Measurements from ENCODE around the gene ZFP57. TPM values are rescaled to one million over a fixed set of nuclear protein-coding genes. Genes with fewer than 3 reads are reported as not detected.
A peak's percentile ranks its signal among the peaks of the same experiment; 100 is the strongest.

Gene ZFP57
- total RNA-seq, 1 experiment from 2014 or later: 0.83 TPM

DNA sequence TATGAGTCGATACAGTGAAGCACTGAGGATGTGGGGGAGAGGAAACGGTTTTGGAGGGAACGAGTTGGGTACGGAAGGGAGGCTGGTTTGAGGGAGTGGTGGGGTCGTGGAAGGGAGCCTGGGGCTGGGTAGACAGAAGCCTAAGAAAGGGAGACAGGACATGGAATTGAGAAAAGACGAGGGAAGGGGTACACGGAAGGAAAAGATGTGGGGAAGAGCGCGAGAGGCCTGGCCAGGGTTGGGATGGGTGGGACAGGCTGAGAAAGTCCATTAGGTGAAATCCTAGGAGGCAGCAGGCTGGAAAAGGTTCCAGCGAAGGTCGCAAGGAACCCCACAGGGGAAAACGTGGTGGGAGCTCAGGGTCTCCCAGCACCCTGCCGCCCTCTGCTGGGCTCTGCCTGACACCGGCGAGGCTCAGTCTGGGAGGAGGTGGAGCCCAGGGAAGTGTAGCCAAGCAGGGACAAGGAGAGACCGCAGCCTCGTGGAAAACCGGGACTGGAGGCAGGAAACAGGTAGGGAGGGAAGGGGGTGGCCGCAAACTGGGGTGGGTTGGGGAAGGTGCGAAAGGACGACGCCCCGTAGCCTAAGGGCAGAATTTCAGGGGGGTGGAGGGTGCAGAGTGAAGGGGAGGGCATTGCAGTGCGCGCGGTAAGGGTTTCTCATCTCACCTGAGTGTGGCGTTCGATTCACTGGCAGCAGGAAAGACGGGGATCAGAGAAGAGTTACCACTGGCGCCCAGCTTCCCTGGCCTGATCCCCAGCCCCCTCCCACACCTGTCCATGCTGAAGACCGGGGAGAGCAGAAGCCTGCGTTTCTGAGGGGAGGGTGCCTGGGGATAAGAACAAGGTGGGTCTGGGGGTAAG, 52.3 kb downstream of the ZFP57 start:
- Mint-ChIP-seq H3K4me1 (ENCODE audit: low read depth, unreplicated experiment) (peaks cover 32% of the 10 kb centered on the region), H3K27ac (ENCODE audit: unreplicated experiment) (peak overlapping the region; percentile 32), H3K27me3 (ENCODE audit: unreplicated experiment) (no peaks in the 10 kb centered on the region), H3K9me3 (ENCODE audit: low read depth, unreplicated experiment) (no peaks in the 10 kb centered on the region), H3K4me3 (ENCODE audit: low read depth, unreplicated experiment) (peak overlapping the region; percentile 70), H3K36me3 (ENCODE audit: insufficient read depth, unreplicated experiment) (peaks cover 35% of the 10 kb centered on the region)
- BruUV-seq (replicated peaks): no TSS peak
- CTCF ChIA-PET: interaction anchor here (0.7 to 1.6 kb wide), 7 partner anchors 19 to 977 kb away, joined by 3 to 6 read pairs (median 5); no protein-coding TSS in a partner anchor
- DNase-seq: peak; percentile 86
- intact Hi-C loops (cut with micrococcal nuclease; ENCODE audit: unreplicated experiment): loop anchor here (1.0 kb wide), 1 partner anchor 252 kb away; no protein-coding TSS in a partner anchor
- TF ChIP-seq, protein P1, sequence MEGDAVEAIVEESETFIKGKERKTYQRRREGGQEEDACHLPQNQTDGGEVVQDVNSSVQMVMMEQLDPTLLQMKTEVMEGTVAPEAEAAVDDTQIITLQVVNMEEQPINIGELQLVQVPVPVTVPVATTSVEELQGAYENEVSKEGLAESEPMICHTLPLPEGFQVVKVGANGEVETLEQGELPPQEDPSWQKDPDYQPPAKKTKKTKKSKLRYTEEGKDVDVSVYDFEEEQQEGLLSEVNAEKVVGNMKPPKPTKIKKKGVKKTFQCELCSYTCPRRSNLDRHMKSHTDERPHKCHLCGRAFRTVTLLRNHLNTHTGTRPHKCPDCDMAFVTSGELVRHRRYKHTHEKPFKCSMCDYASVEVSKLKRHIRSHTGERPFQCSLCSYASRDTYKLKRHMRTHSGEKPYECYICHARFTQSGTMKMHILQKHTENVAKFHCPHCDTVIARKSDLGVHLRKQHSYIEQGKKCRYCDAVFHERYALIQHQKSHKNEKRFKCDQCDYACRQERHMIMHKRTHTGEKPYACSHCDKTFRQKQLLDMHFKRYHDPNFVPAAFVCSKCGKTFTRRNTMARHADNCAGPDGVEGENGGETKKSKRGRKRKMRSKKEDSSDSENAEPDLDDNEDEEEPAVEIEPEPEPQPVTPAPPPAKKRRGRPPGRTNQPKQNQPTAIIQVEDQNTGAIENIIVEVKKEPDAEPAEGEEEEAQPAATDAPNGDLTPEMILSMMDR (IDR thresholded peaks at IDR 0.05; ENCODE audit: unreplicated experiment): peak; percentile 69

DNA sequence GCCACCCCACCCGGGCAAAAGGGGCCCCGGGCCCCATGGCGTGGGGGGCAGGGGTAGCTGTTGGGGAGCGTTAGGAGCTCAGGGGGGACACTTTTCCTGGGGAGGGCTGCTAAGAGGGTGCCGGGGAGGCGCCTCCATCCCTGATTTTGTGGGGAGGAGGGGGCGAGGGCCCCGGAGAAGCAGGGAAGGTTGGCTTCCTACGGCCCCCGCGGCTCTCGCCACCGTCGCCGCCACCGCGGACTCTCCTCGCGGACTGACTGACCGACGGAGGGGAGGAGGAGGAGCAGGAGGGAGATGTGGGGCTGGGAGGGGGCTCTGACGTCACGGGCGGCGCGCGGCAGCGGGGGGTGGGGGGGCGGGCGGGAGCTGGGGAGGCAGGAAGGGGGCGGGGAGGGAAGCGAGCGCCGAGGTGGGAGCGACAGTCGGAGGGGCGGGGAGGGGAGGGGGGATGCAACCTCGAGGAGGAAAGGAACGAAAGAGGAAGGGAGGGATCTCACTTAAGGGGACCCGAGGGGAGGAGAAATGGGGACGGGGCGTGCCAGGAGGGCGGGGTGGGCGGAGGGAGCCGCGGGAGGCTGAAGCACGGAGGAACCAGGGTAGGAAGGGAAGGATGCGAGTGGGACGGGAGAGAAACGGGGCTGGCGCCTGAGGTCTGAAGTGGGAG, 53.1 kb downstream of the ZFP57 start:
- Mint-ChIP-seq H3K9me3 (ENCODE audit: low read depth, unreplicated experiment) (no peaks in the 10 kb centered on the region), H3K4me3 (ENCODE audit: low read depth, unreplicated experiment) (peak overlapping the region; percentile 70), H3K27me3 (ENCODE audit: unreplicated experiment) (no peaks in the 10 kb centered on the region), H3K27ac (ENCODE audit: unreplicated experiment) (peak overlapping the region; percentile 32), H3K36me3 (ENCODE audit: insufficient read depth, unreplicated experiment) (peaks cover 28% of the 10 kb centered on the region), H3K4me1 (ENCODE audit: low read depth, unreplicated experiment) (peaks cover 25% of the 10 kb centered on the region)
- intact Hi-C loops (cut with micrococcal nuclease; ENCODE audit: unreplicated experiment): loop anchor here (1.0 kb wide), 1 partner anchor 252 kb away; no protein-coding TSS in a partner anchor
- CTCF ChIA-PET: interaction anchor here (0.7 to 1.6 kb wide), 7 partner anchors 20 to 976 kb away, joined by 3 to 6 read pairs (median 5); no protein-coding TSS in a partner anchor
- BruUV-seq (replicated peaks): no TSS peak
- TF ChIP-seq, protein P1 (IDR thresholded peaks at IDR 0.05; ENCODE audit: unreplicated experiment): no peak
- peak; percentile 22 for DNase-seq

DNA sequence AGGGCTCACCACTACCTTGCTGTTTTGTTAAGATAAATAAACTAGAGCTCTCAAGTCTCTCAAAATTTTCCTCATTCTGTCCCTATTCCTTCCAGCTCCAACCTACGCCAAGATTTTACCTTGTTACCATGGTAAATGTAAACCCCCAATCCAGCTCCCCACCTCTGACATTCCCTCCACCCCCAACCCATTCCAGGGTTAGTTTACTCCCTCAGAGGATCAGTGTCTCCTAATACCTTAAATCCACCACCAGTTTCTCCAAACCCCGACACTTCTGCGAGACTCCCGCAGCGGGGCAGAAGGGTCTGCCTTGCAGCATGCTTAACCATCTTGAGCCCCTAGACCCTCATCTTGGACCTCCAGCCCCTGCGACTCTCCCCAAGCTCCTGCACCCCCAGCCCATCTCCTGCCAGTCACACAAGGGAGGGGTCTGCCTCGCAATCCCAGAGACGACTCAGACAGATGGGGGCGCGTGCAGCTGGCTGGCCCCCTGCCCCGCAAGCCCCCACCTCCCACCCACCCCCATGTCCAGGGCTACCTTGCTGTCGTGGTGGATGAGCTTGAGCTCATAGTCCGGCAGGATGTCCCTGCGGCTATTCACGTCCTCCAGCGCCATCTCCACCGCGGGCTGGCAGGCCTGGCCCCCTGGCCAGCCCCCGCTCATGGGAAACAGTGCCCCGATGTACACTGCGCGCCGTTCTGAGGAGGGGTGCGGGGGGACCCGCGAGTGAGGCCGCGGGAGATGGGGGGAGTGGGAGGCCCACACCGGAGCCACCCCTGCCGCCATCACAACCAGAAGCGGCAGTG, 53.8 kb downstream of the ZFP57 start:
- H3K27me3 Mint-ChIP-seq (ENCODE audit: unreplicated experiment): no peaks in the 10 kb centered on the region
- intact Hi-C loops (cut with micrococcal nuclease; ENCODE audit: unreplicated experiment): no loop called here
- no TSS peak for BruUV-seq (replicated peaks)
- H3K9me3 Mint-ChIP-seq (ENCODE audit: low read depth, unreplicated experiment): no peaks in the 10 kb centered on the region
- TF ChIP-seq, protein P1 (IDR thresholded peaks at IDR 0.05; ENCODE audit: unreplicated experiment): no peak
- no peak overlapping the region for H3K27ac Mint-ChIP-seq (ENCODE audit: unreplicated experiment)
- CTCF ChIA-PET: interaction anchor here (1.6 kb wide), 1 partner anchor 251 kb away, joined by 4 read pairs; no protein-coding TSS in a partner anchor
- H3K4me1 Mint-ChIP-seq (ENCODE audit: low read depth, unreplicated experiment): peaks cover 23% of the 10 kb centered on the region
- peaks cover 22% of the 10 kb centered on the region for H3K36me3 Mint-ChIP-seq (ENCODE audit: insufficient read depth, unreplicated experiment)
- no peak for DNase-seq
- peak overlapping the region; percentile 70 for H3K4me3 Mint-ChIP-seq (ENCODE audit: low read depth, unreplicated experiment)
